Left kidney (tissue), 2 donors: ENCODE results near the gene PBOV1. TPM values are rescaled to one million over a fixed set of nuclear protein-coding genes. Genes with fewer than 3 reads are reported as not detected.

Experiments used
- DNase-seq: peaks from one replicate; pipeline ENCODE4 v3.0.0-alpha.2; 2013
- polyA plus RNA-seq: library from polyadenylated mRNA; unstranded; fragments of 120-200 nt; gene quantifications from one replicate; pipeline ENCODE4 v1.2.1, GENCODE V29; 2013; ENCODE audit not compliant: insufficient read length

PBOV1 gene
- polyA plus RNA-seq, 1 donor: 0.13 TPM

DNA sequence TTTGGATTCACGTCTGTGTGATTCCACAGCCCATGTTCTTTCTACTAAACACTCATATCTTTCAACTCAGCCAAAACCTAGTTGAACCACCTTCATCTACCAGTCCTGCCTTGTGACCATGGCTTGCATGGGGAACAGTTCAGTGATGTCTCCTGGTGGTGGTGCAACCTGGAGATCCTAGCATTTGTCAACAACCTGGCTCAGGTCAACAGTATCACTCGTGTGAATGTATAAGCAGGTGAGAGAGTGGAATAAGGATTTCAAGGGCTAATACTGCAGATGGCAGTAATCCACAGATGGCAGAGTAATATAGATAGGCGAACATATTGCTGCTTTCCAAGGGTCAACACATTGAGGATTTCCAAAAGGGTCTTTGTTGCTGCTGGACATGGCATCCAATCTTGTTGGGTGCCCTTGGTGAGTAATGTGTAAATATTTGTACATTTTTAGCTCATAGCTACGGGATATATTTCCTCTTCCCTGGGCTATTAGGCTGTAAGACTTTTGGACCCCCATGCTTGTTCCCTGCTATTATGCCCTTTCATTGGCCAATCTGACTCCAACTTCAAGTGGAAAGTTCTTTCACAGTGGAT, 13.4 kb downstream of the PBOV1 start:
- DNase-seq: no peak

DNA sequence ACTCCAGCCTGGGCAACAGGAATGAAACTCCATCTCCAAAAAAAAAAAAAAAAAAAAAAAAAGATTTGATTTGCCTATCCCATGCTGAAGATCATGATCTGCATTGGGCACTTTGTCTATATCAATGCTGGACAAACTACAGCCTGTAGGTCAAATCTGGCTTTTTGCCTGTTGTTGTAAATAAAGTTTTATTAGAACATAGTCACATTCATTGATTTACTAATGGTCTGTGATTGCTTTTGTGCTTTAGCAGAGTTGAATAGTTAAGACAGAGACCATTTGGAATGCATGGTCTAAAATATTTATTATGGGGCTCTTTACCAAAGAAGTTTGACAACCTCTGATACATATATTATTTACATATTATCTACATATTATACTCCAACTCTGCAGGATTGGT, 14.0 kb downstream of the PBOV1 start:
- DNase-seq: no peak

DNA sequence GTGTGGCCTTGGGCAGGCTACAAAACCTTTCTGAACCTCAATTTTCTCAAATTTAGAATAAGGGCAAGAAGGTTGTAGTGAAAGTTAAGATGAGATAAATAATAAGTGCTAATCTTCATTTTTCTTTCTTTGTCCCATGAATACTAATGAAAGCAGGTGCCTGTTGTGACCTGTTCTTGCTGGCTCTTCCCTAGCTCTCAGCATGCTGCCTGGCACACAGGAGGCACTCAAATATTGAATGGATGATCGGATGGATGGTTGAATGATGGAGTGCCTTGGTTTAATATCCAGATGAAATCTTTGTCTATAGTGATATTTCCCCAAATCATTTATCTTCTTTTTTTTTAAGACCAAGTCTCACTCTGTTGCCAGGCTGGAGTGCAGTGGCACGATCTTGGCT, 15.0 kb downstream of the PBOV1 start:
- no peak for DNase-seq

DNA sequence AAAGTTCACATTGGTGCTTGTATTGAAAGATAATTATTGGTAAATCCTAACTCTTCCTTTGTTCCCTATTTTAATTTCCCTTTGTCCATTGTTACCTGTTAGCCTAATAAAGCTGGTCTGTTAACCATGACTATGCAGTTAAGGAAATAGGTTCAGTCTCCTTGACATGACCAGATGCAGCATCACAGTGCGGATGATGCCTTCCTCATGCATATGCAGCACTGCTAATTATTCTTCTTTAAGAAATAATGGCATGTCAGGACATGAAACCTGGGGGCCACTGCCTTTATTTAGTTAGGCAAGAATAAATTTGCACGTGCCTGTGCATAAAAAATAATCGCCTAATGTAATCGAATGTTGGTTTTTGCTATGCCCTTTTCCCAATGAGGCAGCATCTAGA, 16.5 kb downstream of the PBOV1 start:
- DNase-seq: no peak

DNA sequence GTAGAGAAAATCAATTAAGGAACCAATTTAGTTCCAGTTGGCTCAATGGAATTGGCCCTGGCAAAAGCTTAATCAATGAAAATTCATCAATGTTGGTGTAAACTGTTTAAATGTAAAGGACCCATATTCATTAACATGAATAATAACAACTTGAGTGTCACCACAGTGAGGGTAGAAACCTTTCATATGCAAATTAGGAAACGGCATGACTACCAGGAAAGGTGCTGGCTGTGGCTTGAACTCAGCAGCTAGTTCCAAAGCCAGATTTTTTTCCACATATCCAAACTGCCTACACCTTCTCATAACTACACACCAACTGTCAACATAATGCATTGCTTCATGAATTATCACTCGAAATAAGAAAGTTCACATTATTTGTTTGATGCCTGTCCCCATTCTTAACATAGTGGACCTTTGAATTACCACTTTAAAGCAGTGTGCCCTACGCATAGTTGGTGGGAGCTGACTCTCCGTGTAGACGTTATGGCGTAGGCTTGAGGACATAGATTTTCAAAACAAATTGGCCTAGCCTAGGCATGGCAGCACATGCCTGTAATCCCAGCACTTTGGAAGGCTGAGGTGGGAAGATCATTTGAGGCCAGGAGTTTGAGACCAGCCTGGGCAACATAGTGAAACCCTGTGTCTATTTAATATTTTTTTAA, 19.7 kb downstream of the PBOV1 start:
- no peak for DNase-seq

DNA sequence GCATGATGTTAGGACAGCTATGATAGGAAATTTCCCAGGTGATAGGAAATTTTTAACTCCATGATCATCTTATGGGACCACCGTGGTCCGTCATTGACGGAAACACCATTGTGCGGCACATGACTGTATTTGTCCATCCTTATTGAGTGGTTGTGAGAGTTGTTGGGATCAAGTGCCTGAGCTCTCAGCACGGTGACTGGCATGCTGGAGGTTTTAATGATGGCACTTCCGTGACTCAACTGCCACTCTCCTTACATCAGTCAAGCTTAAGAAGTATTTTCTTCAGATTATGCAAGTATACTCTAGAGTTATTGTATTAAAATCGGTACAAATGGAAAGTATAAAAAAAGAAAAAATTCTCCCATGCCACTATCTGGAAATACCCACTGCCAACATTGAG, 20.7 kb downstream of the PBOV1 start:
- no peak for DNase-seq

DNA sequence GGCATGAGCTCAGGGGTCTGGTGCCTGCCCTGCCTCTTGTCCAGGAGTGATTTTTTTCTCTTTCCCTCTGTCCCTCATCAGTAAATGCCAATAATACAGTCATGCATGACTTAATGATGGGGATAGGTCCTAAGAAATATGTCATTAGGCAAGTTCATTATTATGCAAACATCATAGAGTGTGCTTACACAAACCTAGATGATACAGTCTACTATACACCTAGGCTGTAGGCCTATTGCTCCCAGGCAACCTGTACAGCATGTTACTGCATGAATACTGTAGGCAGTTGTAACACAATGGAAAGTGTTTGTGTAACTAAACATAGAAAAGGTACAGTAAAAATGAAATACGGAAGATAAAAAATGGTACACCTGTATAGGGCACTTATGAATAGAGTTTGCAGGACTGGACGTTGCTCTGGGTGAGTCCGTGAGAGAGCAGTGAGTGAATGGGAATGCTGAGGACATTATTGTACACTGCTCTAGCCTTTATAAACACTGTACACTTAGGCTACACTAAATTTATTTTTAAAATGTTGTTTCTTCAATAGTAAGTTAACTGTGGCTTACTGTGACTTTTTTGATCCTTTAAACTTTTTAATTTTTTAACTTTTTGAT, 22.1 kb downstream of the PBOV1 start:
- no peak for DNase-seq

DNA sequence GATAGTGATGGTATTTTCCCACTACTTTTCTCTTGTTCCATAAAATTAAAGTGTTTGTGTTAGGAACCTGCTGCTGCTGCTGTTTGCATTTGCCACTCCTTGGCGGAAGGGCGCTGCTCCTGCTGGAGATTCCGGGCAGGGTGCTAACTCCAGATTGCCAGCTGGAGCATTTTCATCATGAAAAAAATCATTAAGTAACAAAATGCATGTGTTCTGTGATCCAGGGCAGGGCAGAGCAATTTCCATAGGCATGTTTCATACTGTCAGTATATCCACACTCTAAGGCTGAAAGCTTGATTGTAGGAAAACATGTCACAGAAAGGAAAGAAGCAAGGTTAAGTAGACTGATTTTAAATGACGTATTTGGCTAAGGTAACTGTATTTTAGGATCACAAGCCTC, 24.0 kb downstream of the PBOV1 start:
- no peak for DNase-seq

DNA sequence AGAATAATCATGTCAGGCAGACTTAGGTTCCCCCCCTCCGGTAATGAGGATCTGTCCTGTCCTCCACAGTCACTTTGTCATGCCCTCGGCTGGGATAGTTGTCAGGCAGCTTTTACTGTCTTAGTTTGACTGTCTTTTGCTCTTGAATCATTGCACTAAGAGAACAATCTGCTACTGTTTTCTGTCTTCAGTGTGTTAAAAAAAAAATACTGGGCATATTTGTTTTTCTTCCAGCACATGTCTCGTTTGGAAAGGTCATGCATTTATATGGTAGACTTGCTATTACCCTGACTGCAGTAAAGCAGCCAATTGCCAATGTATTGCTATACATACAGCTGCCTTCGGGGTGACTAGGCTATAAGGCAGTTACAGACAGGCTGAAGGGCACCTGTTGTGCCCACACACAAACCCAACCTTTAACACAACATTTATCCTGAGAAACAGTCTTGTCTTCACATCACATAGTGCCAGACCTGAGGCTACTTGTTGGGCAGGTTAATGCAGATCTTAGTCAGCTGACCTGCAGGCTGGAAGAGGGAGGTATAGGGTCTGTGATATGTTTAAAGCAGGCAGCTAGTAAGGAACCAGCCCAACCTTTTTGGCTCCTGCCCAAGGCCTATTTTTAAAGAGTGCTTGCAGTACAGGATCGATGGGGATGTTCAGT, 29.9 kb downstream of the PBOV1 start:
- no peak for DNase-seq

DNA sequence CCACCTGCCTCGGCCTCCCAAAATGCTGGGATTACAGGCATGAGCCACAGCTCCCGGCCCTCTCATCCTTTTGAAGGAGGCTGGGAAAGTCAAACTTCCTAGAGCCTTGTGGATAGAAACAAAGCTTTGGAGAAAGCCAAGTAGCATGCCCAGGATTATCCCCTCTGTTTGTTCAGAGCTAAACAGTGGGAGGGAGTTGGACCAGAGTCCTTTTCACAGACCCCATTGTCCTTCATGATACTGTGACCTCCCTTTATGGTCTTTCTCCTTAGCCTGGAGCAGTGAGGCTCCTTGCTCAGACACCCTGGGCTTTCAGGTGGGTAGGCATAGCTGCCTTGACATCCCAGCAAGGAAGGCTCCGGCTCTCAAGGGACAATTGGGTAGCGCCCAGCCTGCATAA, 31.1 kb downstream of the PBOV1 start:
- no peak for DNase-seq

DNA sequence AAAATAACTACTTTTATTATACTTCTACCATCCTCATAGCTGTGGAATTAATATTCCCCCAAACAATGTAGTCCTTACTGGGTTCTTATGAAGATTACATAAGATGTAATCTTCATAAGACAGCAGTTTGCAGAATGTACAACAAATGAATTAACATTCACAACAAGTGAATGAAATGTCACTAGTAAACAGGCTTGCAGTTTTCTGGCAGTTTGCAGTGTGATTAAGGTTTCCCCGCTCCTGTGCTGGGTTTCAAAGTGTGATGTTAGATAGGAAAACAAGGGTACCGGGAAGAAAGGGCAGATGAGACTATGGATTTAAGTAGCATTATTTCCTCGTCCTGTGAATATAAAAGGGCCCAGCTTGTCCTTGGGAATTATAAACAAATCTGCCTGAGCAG, 34.1 kb downstream of the PBOV1 start:
- DNase-seq: no peak

DNA sequence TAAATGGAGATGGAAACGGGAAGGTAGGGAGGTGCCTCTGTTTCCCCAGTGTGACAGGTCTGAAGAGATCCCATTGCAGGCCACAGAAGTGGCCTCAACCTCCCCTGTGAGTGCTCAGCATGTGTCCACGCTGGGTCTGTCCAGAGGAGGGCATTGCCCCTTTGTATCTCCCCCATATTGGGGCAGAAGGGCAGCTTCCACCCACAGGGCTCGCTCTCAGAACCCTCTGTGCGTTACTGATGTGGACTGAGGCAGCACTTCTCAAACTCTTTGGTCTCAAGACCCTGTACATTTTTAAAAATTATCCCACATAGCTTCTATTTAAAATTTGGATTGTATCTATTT, 34.5 kb downstream of the PBOV1 start:
- no peak for DNase-seq

DNA sequence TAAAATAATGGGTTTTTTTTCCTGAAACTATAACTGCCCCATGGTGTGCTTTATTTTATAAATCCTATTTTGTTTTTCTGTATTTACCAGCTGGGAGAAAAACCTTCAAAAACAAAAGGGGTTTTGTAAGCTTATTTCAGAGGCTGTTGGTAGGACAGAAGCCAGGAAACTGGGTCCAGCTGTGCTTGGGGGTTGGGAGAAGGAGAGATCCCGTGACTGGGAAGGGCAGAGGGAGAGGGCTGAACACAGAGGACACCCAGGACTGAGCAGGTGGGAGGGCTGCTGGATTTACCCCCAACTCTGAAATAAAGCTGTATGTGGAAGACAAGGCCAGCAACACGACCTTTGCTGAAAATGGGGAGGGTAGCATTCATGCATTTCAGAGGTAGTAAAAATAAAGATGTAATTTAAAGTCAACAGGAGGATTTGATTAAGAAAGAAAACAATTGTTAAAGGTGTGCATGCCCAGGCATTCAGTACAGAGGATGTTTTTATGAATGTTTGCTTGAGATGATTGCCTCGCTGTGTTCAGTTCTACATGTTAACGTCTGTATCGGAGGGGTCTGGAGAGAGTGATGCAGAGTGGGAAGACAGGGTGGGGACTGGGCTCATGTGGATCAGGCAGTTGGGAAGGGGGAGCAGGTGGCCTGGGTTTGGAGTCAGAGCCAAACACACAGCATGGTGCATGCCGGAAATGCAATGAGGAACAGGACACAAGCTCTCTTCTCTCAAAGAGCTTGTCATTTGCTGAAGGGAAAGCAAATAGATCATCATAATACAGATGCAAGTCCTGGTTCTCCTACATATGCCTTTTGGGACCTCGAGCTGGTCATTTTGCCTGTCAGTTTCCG, 35.1 kb downstream of the PBOV1 start:
- DNase-seq: no peak

DNA sequence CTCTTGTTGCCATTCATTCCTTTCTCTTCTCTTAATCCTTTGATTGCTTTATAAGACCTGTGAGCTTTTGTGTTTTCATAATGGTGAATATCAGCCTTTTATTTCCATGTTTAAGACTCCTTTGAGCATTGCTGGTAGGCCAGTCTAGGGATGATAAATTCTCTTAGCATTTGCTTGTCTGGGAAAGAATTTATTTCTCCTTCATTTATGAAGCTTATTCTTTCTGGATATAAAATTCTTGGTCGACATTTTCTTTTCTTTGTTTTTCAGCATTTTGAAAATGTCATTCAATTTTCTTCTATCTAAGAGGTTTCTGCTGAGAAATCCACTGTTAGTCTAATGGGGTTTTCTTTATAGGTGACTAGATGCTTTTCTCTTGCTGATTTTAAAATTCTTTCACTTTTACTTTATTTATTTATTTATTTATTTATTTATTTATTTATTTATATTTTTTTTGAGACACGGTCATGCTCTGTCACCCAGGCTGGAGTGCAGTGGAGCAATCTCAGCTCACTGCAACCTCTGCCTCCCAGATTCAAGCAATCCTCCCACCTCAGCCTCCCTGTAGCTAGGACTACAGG, 41.5 kb downstream of the PBOV1 start:
- DNase-seq: no peak

DNA sequence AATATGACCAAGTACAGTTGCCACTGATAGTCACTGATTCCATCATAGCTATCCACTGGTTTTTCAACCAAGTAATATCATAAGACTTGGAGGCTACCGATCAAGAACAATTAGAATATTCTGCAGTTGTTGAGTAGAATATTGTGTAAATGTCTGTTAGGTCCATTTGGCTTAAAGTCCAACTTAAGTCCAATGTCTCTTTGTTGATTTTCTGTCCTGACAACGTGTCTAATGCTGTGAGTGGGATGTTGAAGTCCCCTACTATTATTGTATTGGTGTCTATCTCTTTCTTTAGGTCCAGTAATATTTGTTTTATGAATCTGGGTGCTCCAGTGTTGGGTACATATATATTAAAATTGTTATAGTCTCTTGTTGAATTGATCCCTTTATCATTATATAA, 42.7 kb downstream of the PBOV1 start:
- DNase-seq: no peak

Other genes with a start within 250 kb of the PBOV1 start
- gene PERP, start 111.1 kb downstream of the PBOV1 start, polyA plus RNA-seq: 17.1 TPM
- 8.5 TPM for gene ARFGEF3, start 56.6 kb downstream of the PBOV1 start, polyA plus RNA-seq
- gene SMIM28, start 159.4 kb upstream of the PBOV1 start, polyA plus RNA-seq: not detected
- gene HEBP2, start 185.7 kb upstream of the PBOV1 start, polyA plus RNA-seq: 58.4 TPM